K562 (cell line): ENCODE results near the gene KPNA3. TPM values are rescaled to one million over a fixed set of nuclear protein-coding genes. Genes with fewer than 3 reads are reported as not detected.

ENCODE experiments used
- CHD1 ChIP-seq: fragments of 200-600 bp; sonication (generic); IDR thresholded peaks from one replicate; pipeline ENCODE4 v1.6.1; 2012; ENCODE audit warnings: mild to moderate bottlenecking, moderate library complexity, low read length, inconsistent platforms
- GTF3C2 ChIP-seq: IDR thresholded peaks from 3 replicates; pipeline ENCODE4 v1.6.1; 2011; ENCODE audit warnings: borderline replicate concordance, mild to moderate bottlenecking, moderate library complexity; ENCODE audit not compliant: insufficient read length; ENCODE audit errors: extremely low read depth
- HDGF ChIP-seq: fragments of 450-650 bp; IDR thresholded peaks from 2 replicates; pipeline ENCODE4 v1.6.1; 2016
- HNRNPUL1 ChIP-seq: fragments of 200-400 bp; formaldehyde crosslinking; IDR thresholded peaks from 2 replicates; pipeline ENCODE4 v1.6.1; 2017; ENCODE audit warnings: low read length
- JUN ChIP-seq, 2 experiments: sonication (generic) in 1 of 2; formaldehyde crosslinking in 1 of 2; IDR thresholded peaks; 2 replicates each; pipeline versions ENCODE4 v1.6.1 to v1.8.0; 2012 to 2022; ENCODE audit warnings: borderline replicate concordance in 2 of 2, mild to moderate bottlenecking in 2 of 2, improper control_type of control experiment in 1 of 2, low read depth in 1 of 2, low read length in 1 of 2, missing genetic modification reagents in 1 of 2
- KAT2B ChIP-seq: IDR thresholded peaks from one replicate; pipeline ENCODE4 v1.6.1; 2012; ENCODE audit warnings: low read depth, mild to moderate bottlenecking, control low read depth, inconsistent platforms, low read length, moderate library complexity
- KAT7 ChIP-seq: sonication (generic); formaldehyde crosslinking; IDR thresholded peaks from 2 replicates; pipeline ENCODE4 v1.8.0; 2022; ENCODE audit warnings: missing genetic modification reagents, mild to moderate bottlenecking, borderline replicate concordance
- KDM5B ChIP-seq: fragments of 200-600 bp; sonication (generic); IDR thresholded peaks from 2 replicates; pipeline ENCODE4 v1.6.1; 2012; ENCODE audit warnings: low read depth, mild to moderate bottlenecking, moderate library complexity, low read length, control low read depth, inconsistent platforms; ENCODE audit not compliant: insufficient replicate concordance
- KLF10 ChIP-seq: fragments of 250-450 bp; sonication (Bioruptor Pico); IDR thresholded peaks from 2 replicates; pipeline ENCODE4 v1.6.1; 2021; ENCODE audit warnings: matching md5 sums
- NFIX ChIP-seq: fragments of 250-450 bp; sonication (Bioruptor Pico); IDR thresholded peaks from 2 replicates; pipeline ENCODE4 v1.4.0; 2020; ENCODE audit warnings: low read depth, mild to moderate bottlenecking, moderate library complexity
- PCBP2 ChIP-seq: fragments of 200-400 bp; formaldehyde crosslinking; IDR thresholded peaks from 2 replicates; pipeline ENCODE4 v1.6.1; 2018; ENCODE audit warnings: low read length, low read depth, mild to moderate bottlenecking, moderate library complexity; ENCODE audit not compliant: poor library complexity, severe bottlenecking
- POLR2G ChIP-seq: fragments of 200-400 bp; formaldehyde crosslinking; IDR thresholded peaks from 2 replicates; pipeline ENCODE4 v1.6.1; 2017; ENCODE audit warnings: low read depth, mild to moderate bottlenecking, antibody characterized with exemption, low read length, moderate library complexity
- POU5F1 ChIP-seq: fragments of 150-350 bp; IDR thresholded peaks from 2 replicates; pipeline ENCODE4 v1.6.1; 2014; ENCODE audit warnings: borderline replicate concordance, low read length, low read depth, mild to moderate bottlenecking; ENCODE audit not compliant: partially characterized antibody
- SMARCA5 ChIP-seq: fragments of 450-650 bp; IDR thresholded peaks from 2 replicates; pipeline ENCODE4 v1.6.1; 2016
- TAF15 ChIP-seq: fragments of 200-400 bp; formaldehyde crosslinking; IDR thresholded peaks from 2 replicates; pipeline ENCODE4 v1.6.1; 2017; ENCODE audit warnings: mild to moderate bottlenecking, low read depth, low read length, moderate library complexity
- USF1 ChIP-seq: sonication (generic); formaldehyde crosslinking; IDR thresholded peaks from 2 replicates; pipeline ENCODE4 v1.9.0; 2022; ENCODE audit warnings: mild to moderate bottlenecking, missing genetic modification reagents
- ZBTB26 ChIP-seq: fragments of 450-650 bp; formaldehyde crosslinking; IDR thresholded peaks from 2 replicates; pipeline ENCODE4 v1.4.0; 2022; ENCODE audit warnings: missing genetic modification characterization
- ZNF146 ChIP-seq: IDR thresholded peaks from one replicate; pipeline ENCODE4 v1.6.1; 2018; ENCODE audit warnings: missing compliant biosample characterization; ENCODE audit not compliant: unreplicated experiment
- ZNF174 ChIP-seq: fragments of 250-450 bp; sonication (Bioruptor Pico); IDR thresholded peaks from 2 replicates; pipeline ENCODE4 v1.4.0; 2020; ENCODE audit warnings: mild to moderate bottlenecking
- ZNF239 ChIP-seq: fragments of 250-450 bp; sonication (Bioruptor Pico); IDR thresholded peaks from 2 replicates; pipeline ENCODE4 v1.4.0; 2020; ENCODE audit warnings: mild to moderate bottlenecking
- ZNF263 ChIP-seq: sonication (generic); formaldehyde crosslinking; IDR thresholded peaks from 2 replicates; pipeline ENCODE4 v1.8.0; 2022; ENCODE audit warnings: mild to moderate bottlenecking, missing genetic modification reagents, borderline replicate concordance
- ZNF778 ChIP-seq: fragments of 450-650 bp; formaldehyde crosslinking; IDR thresholded peaks from 2 replicates; pipeline ENCODE4 v1.4.0; 2020; ENCODE audit warnings: mild to moderate bottlenecking, moderate library complexity
- polyA plus RNA-seq, 8 experiments: library from polyadenylated mRNA; depleted of rRNA in 4 of 8; stranded (reverse) in 5 of 8; unstranded in 3 of 8; fragments of >200 nt; fragmentation: Nextera tagmentation in 2 of 8; fragmentation: Illumina TruSeq in 1 of 8; extraction: Ambion mirVana in 2 of 8; extraction: Trizol in 1 of 8; gene quantifications; 2 replicates each; pipeline versions ENCODE4 v1.2.1 to v1.2.3, GENCODE V29; 2011 to 2014; ENCODE audit warnings: inconsistent platforms in 1 of 8, missing spikeins in 1 of 8
- total RNA-seq, 7 experiments: library from RNA; depleted of rRNA in 6 of 7; stranded (reverse); fragments of >200 nt in 6 of 7; fragmentation: Illumina TruSeq in 2 of 7; extraction: Trizol in 2 of 7; gene quantifications; 2 replicates each; pipeline versions ENCODE4 v1.2.1 to v1.2.3, GENCODE V29; 2011 to 2021; ENCODE audit warnings: low replicate concordance in 1 of 7
- TF ChIP-seq, protein P1 (sequence below): fragments of 250-450 bp; sonication (Bioruptor Pico); IDR thresholded peaks from 2 replicates; pipeline ENCODE4 v1.5.0; 2021

Gene KPNA3
- total and polyA plus RNA-seq, 9 of the 15 experiments (the other 6 are each of a cell fraction or from before 2014, with no cell fraction given) = 8.5 to 23.4 (median 15.7) TPM

- no peak for TF ChIP-seq KDM5B
- TF ChIP-seq PCBP2 = peak; percentile 42
- TF ChIP-seq KAT7 = no peak
- TF ChIP-seq TAF15 = no peak
- TF ChIP-seq ZNF778 (CRISPR knock-in tag) = no peak
- TF ChIP-seq HDGF = no peak
- TF ChIP-seq CHD1 = peak; percentile 59
- TF ChIP-seq POLR2G = peak; percentile 9; the same call in 1 of the 2 replicates
- TF ChIP-seq ZNF239 = no peak
- TF ChIP-seq GTF3C2 = no peak
- no peak for TF ChIP-seq JUN (IDR thresholded peaks at IDR 0.05; ENCODE audit: borderline replicate concordance, low read depth, low read length)
- no peak for TF ChIP-seq JUN (CRISPR knock-in tag; IDR thresholded peaks at IDR 0.05; ENCODE audit: borderline replicate concordance)
- no peak for TF ChIP-seq HNRNPUL1
- no peak for TF ChIP-seq NFIX
- TF ChIP-seq USF1 (CRISPR knock-in tag) = no peak
- no peak for TF ChIP-seq KLF10 (CRISPR knock-in tag)
- no peak for TF ChIP-seq SMARCA5
- no peak for TF ChIP-seq ZNF146 (CRISPR knock-in tag)
- TF ChIP-seq, protein P1, sequence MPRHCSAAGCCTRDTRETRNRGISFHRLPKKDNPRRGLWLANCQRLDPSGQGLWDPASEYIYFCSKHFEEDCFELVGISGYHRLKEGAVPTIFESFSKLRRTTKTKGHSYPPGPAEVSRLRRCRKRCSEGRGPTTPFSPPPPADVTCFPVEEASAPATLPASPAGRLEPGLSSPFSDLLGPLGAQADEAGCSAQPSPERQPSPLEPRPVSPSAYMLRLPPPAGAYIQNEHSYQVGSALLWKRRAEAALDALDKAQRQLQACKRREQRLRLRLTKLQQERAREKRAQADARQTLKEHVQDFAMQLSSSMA (CRISPR knock-in tag) = no peak
- no peak for TF ChIP-seq ZNF263 (CRISPR knock-in tag)
- no peak for TF ChIP-seq ZNF174 (CRISPR knock-in tag)
- no peak for TF ChIP-seq POU5F1
- no peak for TF ChIP-seq KAT2B
- no peak for TF ChIP-seq ZBTB26 (CRISPR knock-in tag)
Observed at GRCh38 chr13:49791711-49792549, 552 bp downstream of the KPNA3 start (continued).
